Choroid plexus epithelial cell (primary cell): ENCODE data around the gene H1-8.
"Not testable (repeated sequence)": the region's sequence is repeated elsewhere in the genome, so short reads cannot be mapped to it uniquely, and the experiment has no call there.

ENCODE experiments used
- DNase-seq: peaks from one replicate; pipeline ENCODE4 v3.0.0-alpha.2; 2010; ENCODE audit warnings: low read depth
- H3K4me3 ChIP-seq: 2 replicates; pipeline ENCODE4 v1.5.1; 2011; ENCODE audit warnings: low read depth, mild to moderate bottlenecking, control low read depth, low read length, moderate library complexity
- TF ChIP-seq, protein P1 (sequence below): conservative IDR thresholded peaks from 2 replicates; pipeline ENCODE4 v1.5.1; 2011; ENCODE audit warnings: low read depth, mild to moderate bottlenecking, control low read depth, inconsistent platforms, low read length, moderate library complexity

H1-8 gene

DNA sequence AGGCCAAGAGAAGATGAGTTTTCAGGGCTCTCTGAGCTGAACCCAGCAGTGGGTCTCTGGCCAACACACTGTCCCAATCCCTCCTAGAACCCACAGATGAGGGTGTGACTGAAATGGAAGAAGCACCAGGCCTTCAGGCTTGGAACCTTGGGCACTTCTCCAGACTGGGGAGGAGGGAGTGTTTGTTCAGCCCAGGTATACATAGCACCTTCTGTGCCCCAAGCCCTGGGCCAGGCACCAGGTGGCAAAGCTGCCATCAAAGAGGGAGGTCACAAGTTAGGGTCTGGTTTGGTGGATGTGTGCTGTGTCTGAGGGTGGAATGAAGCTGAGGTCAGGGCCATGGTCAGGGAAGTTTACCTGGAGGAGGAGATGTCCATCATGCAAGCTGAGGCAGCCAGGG is 30.4 kb upstream of the H1-8 start:
- TF ChIP-seq, protein P1, sequence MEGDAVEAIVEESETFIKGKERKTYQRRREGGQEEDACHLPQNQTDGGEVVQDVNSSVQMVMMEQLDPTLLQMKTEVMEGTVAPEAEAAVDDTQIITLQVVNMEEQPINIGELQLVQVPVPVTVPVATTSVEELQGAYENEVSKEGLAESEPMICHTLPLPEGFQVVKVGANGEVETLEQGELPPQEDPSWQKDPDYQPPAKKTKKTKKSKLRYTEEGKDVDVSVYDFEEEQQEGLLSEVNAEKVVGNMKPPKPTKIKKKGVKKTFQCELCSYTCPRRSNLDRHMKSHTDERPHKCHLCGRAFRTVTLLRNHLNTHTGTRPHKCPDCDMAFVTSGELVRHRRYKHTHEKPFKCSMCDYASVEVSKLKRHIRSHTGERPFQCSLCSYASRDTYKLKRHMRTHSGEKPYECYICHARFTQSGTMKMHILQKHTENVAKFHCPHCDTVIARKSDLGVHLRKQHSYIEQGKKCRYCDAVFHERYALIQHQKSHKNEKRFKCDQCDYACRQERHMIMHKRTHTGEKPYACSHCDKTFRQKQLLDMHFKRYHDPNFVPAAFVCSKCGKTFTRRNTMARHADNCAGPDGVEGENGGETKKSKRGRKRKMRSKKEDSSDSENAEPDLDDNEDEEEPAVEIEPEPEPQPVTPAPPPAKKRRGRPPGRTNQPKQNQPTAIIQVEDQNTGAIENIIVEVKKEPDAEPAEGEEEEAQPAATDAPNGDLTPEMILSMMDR: no peak
- no peak overlapping the region for H3K4me3 ChIP-seq
- DNase-seq: no peak

DNA sequence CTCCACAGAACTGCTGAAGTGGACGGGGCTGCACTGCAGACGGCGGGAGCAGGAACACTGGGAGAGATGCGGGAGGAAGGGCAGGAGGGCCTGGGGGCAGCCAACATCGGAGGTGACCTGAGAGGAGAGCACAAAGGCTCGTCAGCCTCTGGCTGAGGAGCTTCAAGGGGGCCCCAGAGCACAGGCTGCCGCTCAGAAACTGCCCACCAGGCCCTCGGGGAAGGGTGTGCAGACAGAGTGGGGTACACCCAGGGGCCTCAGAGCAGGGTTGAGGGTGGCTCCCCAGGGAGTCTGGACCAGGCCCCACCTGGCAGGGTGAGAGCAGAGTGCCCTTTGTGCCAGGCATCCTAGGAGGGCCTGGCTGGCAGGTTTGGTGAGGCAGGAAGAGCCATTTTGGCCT is 29.3 kb upstream of the H1-8 start:
- no peak for DNase-seq
- H3K4me3 ChIP-seq: no peak overlapping the region
- TF ChIP-seq, protein P1: no peak

DNA sequence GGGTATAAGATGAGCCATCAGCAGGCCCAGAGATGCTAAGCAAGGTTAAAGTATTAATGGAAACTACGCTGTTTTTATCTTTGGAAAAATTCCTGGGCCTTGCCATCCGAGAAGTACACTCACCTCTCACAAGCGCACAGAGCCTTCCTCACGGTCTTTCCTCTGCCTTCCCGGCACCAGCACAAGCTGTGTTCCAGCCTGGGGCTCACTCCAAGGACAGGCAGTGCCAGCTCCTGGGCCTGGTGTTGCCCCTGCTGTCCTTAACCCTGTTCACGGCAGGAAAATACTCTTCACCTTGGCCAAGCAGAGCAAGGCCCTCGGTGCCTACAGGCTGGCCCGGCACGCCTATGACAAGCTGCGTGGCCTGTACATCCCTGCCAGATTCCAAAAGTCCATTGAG is 28.9 kb upstream of the H1-8 start:
- no peak for DNase-seq
- H3K4me3 ChIP-seq: no peak overlapping the region
- TF ChIP-seq, protein P1: no peak

DNA sequence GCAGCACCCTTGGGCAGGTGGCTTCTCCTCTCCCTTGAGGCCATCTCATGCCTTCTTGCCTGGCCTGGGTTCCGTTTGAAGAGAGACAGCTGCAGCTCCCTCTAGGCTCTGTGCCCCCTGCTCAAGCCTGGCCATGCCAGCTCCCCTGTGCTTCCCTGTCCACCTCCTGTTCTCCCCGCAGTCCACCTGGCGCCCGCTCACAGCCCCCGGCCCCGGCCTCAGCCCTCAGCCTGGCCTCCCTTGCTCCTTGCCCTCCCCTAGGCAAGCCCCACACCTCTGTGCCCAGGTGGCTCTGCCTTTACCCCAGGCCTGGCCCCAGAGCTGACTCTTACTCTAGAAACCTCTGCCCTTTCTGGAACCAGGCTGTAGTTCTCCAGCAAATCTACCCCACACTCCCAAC is 28.4 kb upstream of the H1-8 start:
- DNase-seq: no peak
- TF ChIP-seq, protein P1: no peak
- no peak overlapping the region for H3K4me3 ChIP-seq

DNA sequence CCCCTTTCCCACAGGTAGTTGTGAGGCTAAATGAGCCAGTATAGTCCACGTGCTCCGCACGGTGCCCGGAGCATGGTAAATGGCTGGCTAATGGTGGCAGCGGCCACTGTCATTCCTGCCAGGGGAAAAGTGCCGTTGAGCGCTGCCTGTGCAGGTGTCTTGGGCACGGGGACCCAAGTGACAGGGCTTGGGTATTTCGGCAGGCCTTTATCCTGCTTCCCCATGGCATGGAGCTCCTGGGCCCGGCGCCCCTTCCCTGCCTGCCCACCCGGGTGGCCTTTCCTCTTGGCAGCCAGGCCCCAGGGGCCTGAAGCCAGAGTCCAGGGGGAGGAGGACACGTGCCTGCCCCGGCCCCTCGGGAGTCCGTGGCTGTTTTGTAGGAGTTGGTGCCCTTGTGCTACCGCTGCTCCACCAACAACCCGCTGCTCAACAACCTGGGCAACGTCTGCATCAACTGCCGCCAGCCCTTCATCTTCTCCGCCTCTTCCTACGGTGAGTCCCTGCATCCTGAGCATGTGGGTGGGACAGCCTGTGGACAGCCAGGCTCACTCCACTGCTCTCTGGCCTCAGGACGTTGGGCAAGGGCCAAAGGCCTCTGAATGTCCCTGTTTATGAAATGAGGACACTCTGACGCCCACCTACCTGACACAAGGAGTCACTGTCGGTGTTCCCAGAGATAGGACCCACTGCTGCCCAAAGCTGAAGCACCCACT is 27.7 kb upstream of the H1-8 start:
- not testable (repeated sequence) for DNase-seq

DNA sequence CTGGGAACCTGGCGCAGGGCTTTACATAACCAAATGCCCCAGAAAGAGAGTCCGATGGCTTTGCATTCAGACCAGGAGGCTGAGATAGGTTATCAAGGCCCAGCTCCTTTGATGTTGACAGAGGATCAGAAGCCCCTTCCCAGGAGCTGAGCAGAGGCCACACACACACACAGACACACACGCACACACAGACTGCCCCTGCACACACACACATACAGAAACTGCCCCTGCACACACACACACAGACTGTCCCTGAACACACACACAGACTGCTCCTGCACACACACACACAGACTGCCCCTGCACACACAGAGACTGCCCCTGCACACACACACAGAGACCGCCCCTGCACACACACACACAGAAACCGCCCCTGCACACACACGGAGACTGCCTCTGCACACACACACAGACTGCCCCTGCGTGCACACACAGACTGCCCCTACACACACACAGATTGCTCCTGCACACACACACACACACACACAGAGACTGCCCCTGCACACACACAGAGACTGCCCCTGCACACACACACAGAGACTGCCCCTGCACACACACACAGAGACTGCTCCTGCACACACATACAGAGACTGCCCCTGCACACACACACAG is 27.0 kb upstream of the H1-8 start:
- not testable (repeated sequence) for DNase-seq, H3K4me3 ChIP-seq

More for the DNA sequence above, 27.7 kb upstream of the H1-8 start:
- H3K4me3 ChIP-seq: not testable (repeated sequence)

DNA sequence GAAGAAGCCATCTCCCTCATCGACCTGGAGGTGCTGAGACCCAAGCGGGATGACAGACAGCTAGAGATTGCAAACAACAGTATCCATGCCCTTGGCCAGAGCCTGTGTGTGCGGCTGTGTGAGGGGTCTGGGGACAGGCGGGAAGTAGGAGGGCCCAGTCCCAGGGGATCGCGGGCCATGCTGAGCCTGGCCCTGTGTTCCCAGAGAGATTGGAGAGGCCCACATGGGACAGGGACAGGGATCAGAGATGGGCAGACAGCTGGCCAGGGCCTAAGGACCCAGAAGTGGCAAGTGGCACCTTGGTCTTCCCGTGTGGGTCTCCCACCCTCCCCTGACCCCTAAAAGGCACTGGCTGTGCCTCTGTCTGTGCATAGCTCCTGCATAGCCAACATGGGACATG is 25.5 kb upstream of the H1-8 start:
- DNase-seq: no peak
- TF ChIP-seq, protein P1: no peak
- H3K4me3 ChIP-seq: no peak overlapping the region

DNA sequence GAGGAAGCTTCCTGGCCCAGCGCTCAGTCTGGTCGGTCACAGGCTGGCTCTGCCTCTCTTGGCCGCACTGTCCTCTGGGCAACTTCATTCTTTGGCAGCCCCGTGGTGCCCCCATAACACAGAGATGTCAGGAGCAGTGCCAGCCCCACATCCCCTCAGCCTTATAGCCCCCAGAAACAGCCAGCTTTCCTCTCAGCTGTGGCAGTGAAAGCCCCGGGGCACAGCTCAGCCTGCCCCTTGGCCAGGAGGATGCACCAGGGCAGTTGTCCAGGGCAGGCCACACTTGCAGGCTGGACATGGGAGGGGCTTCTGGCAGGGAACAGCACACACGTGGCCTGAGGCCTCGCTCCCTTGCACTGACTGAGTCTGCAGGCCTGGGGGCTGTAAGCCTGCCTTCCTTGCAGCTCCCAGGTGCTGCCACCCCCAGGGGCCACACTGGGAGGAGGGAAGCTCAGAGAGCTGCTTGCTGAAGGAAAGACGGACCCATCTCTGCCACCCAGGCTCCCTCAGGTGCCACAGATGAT is 24.9 kb upstream of the H1-8 start:
- TF ChIP-seq, protein P1: no peak
- no peak overlapping the region for H3K4me3 ChIP-seq
- DNase-seq: no peak
